ENCODE results near the gene IL20RA. TPM values are rescaled to one million over a fixed set of nuclear protein-coding genes. Genes with fewer than 3 reads are reported as not detected.

Gene IL20RA
- total and polyA plus RNA-seq, 2 experiments from 2014 or later = 2.6 to 3.5 TPM

DNA sequence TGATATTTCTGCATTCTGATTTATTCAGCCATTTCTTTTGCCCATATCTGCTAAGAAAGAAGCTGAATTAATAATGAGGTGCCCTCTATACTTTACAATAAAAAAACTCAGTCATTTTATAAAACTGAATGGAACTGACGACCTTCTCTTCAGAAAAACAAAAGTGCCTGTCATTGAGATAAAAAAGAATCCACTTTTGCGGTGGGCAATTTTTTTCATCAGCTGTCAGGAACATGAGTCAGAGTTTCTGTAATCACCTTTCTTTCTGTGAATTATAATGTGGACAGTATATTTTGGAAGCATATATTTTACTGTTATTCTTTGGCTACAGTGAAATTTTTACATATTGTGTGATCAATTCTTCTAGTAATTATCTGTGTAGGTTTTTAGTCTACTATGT, 33.4 kb downstream of the IL20RA start:
- no peak overlapping the region for H3K4me2 ChIP-seq
- no peaks in the 10 kb centered on the region for H3K27me3 Mint-ChIP-seq (ENCODE audit: insufficient read depth, low read depth, poor library complexity)
- H3K79me2 ChIP-seq (replicated peaks; ENCODE audit: insufficient read depth) = no peaks in the 10 kb centered on the region
- no peak for TF ChIP-seq NANOG (IDR thresholded peaks at IDR 0.05; ENCODE audit: borderline replicate concordance)
- no peak for TF ChIP-seq CREB1 (CRISPR knock-in tag; IDR thresholded peaks at IDR 0.05; ENCODE audit: low read depth)
- TF ChIP-seq ZNF114 (CRISPR knock-in tag; IDR thresholded peaks at IDR 0.05) = no peak
- no peak for TF ChIP-seq ZNF331 (CRISPR knock-in tag; IDR thresholded peaks at IDR 0.05; ENCODE audit: low read depth)
- no peak for TF ChIP-seq CTCF (conservative IDR thresholded peaks at IDR 0.05; ENCODE audit: low read depth in 2 of 2)
- no peak for TF ChIP-seq EZH2 (IDR thresholded peaks at IDR 0.05; ENCODE audit: low read depth, unreplicated experiment)
- TF ChIP-seq POLR2AphosphoS5 (IDR thresholded peaks at IDR 0.05; ENCODE audit: low read depth) = no peak
- no peak for TF ChIP-seq STAT1 (IDR thresholded peaks at IDR 0.05; ENCODE audit: unreplicated experiment)
- TF ChIP-seq EZH2phosphoT487 (IDR thresholded peaks at IDR 0.05; ENCODE audit: unreplicated experiment) = no peak
- TF ChIP-seq, protein P1, sequence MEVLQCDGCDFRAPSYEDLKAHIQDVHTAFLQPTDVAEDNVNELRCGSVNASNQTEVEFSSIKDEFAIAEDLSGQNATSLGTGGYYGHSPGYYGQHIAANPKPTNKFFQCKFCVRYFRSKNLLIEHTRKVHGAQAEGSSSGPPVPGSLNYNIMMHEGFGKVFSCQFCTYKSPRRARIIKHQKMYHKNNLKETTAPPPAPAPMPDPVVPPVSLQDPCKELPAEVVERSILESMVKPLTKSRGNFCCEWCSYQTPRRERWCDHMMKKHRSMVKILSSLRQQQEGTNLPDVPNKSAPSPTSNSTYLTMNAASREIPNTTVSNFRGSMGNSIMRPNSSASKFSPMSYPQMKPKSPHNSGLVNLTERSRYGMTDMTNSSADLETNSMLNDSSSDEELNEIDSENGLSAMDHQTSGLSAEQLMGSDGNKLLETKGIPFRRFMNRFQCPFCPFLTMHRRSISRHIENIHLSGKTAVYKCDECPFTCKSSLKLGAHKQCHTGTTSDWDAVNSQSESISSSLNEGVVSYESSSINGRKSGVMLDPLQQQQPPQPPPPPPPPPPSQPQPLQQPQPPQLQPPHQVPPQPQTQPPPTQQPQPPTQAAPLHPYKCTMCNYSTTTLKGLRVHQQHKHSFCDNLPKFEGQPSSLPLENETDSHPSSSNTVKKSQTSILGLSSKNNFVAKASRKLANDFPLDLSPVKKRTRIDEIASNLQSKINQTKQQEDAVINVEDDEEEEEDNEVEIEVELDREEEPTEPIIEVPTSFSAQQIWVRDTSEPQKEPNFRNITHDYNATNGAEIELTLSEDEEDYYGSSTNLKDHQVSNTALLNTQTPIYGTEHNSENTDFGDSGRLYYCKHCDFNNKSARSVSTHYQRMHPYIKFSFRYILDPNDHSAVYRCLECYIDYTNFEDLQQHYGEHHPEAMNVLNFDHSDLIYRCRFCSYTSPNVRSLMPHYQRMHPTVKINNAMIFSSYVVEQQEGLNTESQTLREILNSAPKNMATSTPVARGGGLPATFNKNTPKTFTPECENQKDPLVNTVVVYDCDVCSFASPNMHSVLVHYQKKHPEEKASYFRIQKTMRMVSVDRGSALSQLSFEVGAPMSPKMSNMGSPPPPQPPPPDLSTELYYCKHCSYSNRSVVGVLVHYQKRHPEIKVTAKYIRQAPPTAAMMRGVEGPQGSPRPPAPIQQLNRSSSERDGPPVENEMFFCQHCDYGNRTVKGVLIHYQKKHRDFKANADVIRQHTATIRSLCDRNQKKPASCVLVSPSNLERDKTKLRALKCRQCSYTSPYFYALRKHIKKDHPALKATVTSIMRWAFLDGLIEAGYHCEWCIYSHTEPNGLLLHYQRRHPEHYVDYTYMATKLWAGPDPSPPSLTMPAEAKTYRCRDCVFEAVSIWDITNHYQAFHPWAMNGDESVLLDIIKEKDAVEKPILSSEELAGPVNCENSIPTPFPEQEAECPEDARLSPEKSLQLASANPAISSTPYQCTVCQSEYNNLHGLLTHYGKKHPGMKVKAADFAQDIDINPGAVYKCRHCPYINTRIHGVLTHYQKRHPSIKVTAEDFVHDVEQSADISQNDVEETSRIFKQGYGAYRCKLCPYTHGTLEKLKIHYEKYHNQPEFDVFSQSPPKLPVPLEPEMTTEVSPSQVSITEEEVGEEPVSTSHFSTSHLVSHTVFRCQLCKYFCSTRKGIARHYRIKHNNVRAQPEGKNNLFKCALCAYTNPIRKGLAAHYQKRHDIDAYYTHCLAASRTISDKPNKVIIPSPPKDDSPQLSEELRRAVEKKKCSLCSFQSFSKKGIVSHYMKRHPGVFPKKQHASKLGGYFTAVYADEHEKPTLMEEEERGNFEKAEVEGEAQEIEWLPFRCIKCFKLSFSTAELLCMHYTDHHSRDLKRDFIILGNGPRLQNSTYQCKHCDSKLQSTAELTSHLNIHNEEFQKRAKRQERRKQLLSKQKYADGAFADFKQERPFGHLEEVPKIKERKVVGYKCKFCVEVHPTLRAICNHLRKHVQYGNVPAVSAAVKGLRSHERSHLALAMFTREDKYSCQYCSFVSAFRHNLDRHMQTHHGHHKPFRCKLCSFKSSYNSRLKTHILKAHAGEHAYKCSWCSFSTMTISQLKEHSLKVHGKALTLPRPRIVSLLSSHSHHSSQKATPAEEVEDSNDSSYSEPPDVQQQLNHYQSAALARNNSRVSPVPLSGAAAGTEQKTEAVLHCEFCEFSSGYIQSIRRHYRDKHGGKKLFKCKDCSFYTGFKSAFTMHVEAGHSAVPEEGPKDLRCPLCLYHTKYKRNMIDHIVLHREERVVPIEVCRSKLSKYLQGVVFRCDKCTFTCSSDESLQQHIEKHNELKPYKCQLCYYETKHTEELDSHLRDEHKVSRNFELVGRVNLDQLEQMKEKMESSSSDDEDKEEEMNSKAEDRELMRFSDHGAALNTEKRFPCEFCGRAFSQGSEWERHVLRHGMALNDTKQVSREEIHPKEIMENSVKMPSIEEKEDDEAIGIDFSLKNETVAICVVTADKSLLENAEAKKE (CRISPR knock-in tag; IDR thresholded peaks at IDR 0.05) = no peak
- TF ChIP-seq, protein P2, sequence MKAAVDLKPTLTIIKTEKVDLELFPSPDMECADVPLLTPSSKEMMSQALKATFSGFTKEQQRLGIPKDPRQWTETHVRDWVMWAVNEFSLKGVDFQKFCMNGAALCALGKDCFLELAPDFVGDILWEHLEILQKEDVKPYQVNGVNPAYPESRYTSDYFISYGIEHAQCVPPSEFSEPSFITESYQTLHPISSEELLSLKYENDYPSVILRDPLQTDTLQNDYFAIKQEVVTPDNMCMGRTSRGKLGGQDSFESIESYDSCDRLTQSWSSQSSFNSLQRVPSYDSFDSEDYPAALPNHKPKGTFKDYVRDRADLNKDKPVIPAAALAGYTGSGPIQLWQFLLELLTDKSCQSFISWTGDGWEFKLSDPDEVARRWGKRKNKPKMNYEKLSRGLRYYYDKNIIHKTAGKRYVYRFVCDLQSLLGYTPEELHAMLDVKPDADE (IDR thresholded peaks at IDR 0.05) = no peak
- TF ChIP-seq, protein P3, sequence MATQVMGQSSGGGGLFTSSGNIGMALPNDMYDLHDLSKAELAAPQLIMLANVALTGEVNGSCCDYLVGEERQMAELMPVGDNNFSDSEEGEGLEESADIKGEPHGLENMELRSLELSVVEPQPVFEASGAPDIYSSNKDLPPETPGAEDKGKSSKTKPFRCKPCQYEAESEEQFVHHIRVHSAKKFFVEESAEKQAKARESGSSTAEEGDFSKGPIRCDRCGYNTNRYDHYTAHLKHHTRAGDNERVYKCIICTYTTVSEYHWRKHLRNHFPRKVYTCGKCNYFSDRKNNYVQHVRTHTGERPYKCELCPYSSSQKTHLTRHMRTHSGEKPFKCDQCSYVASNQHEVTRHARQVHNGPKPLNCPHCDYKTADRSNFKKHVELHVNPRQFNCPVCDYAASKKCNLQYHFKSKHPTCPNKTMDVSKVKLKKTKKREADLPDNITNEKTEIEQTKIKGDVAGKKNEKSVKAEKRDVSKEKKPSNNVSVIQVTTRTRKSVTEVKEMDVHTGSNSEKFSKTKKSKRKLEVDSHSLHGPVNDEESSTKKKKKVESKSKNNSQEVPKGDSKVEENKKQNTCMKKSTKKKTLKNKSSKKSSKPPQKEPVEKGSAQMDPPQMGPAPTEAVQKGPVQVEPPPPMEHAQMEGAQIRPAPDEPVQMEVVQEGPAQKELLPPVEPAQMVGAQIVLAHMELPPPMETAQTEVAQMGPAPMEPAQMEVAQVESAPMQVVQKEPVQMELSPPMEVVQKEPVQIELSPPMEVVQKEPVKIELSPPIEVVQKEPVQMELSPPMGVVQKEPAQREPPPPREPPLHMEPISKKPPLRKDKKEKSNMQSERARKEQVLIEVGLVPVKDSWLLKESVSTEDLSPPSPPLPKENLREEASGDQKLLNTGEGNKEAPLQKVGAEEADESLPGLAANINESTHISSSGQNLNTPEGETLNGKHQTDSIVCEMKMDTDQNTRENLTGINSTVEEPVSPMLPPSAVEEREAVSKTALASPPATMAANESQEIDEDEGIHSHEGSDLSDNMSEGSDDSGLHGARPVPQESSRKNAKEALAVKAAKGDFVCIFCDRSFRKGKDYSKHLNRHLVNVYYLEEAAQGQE (IDR thresholded peaks at IDR 0.05; ENCODE audit: unreplicated experiment) = no peak
- no peak for TF ChIP-seq JUNB (IDR thresholded peaks at IDR 0.05; ENCODE audit: unreplicated experiment)
- no peak for DNase-seq (ENCODE audit: low spot score)
- ATAC-seq = no peak
- H3F3A ChIP-seq (replicated peaks; ENCODE audit: low read depth) = no peaks in the 10 kb centered on the region
- no peaks in the 10 kb centered on the region for H3K36me3 ChIP-seq (ENCODE audit: insufficient read depth)
- H3K4me3 Mint-ChIP-seq = no peak overlapping the region
- H3K9me3 Mint-ChIP-seq = no peaks in the 10 kb centered on the region
- H3K36me3 Mint-ChIP-seq (ENCODE audit: low read depth) = no peaks in the 10 kb centered on the region
- H3K4me3 ChIP-seq = no peak overlapping the region
- H3K9me2 ChIP-seq (ENCODE audit: insufficient read depth) = peaks cover 4% of the 10 kb centered on the region; the same call in 1 of the 2 replicates
- no peaks in the 10 kb centered on the region for H3K27me3 ChIP-seq (ENCODE audit: insufficient read depth)
- no peak overlapping the region for H3K27ac ChIP-seq (ENCODE audit: low read depth)
- H4K20me1 ChIP-seq (replicated peaks; ENCODE audit: insufficient read depth) = no peaks in the 10 kb centered on the region
- H3K4me1 Mint-ChIP-seq = no peaks in the 10 kb centered on the region; the same call in 2 of the 3 replicates
- H3K27ac Mint-ChIP-seq = no peak overlapping the region
- no peaks in the 10 kb centered on the region for H3K4me1 ChIP-seq (ENCODE audit: insufficient read depth)
- no peak overlapping the region for H2AFZ ChIP-seq
